GM13977 (cell line): ENCODE measurements around the gene RNF11.

Source experiments
- DNase-seq: peaks from one replicate; pipeline ENCODE4 v3.0.0; 2012; ENCODE audit warnings: low spot score
- in situ Hi-C: fragments of 300-500 bp; cut with MboI; formaldehyde crosslinking; loops from one replicate; pipeline ENCODE4 v1.12.0; 2022; ENCODE audit warnings: low sequenced_read_pairs, low pct_unique_long_range_greater_than_20kb, mixed read lengths, inconsistent platforms; ENCODE audit not compliant: unreplicated experiment
- TF ChIP-seq, protein P1 (sequence below): IDR thresholded peaks from 2 replicates; pipeline ENCODE4 v1.5.1; 2012; ENCODE audit warnings: mild to moderate bottlenecking, control low read depth; ENCODE audit not compliant: insufficient read depth; ENCODE audit errors: extremely low read depth, missing control alignments

RNF11 gene

DNA sequence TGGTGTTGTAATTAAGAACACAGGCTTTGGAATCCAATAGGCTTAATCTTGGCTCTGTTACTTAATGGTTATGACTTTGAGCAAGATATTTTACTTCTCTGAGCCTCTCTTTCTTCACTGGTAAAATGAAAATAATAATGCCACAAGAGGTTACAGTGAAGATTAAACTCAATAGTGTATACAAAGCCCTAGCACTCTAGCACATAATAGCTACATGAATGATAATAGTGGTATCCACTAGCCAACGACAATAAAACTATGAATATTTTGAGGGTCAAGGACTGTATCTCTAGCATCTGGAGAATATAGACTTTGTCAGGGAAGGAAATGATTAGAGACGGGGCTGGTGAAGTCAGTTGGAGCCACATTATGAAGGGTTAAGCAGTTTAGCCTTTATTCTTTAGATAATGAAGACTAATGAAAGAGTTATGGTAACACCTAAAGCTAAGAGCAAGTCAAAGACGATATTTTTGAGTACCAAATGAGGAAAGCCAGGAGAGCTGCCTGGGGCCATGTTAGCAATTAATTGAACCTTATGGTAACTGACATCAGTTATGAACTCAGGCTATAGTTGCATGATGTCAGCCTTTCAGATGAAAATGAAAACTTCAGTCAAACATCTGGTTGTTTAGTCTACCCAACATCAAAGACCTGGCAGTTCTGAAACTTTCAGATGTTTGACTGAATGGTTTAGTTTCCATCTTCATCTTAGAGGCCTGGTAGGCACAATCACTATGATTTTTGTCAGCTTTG, 32.8 kb upstream of the RNF11 start:
- in situ Hi-C loops: no loop called here
- TF ChIP-seq, protein P1, sequence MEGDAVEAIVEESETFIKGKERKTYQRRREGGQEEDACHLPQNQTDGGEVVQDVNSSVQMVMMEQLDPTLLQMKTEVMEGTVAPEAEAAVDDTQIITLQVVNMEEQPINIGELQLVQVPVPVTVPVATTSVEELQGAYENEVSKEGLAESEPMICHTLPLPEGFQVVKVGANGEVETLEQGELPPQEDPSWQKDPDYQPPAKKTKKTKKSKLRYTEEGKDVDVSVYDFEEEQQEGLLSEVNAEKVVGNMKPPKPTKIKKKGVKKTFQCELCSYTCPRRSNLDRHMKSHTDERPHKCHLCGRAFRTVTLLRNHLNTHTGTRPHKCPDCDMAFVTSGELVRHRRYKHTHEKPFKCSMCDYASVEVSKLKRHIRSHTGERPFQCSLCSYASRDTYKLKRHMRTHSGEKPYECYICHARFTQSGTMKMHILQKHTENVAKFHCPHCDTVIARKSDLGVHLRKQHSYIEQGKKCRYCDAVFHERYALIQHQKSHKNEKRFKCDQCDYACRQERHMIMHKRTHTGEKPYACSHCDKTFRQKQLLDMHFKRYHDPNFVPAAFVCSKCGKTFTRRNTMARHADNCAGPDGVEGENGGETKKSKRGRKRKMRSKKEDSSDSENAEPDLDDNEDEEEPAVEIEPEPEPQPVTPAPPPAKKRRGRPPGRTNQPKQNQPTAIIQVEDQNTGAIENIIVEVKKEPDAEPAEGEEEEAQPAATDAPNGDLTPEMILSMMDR: no peak
- DNase-seq: peak; percentile 65

DNA sequence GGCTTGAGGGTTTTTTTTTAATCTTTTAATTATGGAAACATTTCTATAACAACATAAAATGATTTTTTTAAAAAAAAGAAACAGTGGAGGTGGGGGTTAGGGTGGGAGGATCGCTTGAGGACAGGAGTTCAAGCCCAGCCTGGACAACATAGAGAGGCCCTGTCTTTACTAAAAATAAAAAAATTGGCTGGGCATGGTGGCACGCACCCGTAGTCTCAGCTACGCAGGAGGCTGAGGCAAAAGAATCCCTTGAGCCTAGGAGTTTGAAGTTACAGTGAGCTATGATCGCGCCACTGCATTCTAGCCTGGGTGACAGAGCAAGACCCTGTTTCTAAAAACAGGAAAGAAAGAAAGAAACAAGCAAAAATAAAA, 32.2 kb upstream of the RNF11 start:
- TF ChIP-seq, protein P1: no peak
- no peak for DNase-seq
- in situ Hi-C loops: no loop called here

DNA sequence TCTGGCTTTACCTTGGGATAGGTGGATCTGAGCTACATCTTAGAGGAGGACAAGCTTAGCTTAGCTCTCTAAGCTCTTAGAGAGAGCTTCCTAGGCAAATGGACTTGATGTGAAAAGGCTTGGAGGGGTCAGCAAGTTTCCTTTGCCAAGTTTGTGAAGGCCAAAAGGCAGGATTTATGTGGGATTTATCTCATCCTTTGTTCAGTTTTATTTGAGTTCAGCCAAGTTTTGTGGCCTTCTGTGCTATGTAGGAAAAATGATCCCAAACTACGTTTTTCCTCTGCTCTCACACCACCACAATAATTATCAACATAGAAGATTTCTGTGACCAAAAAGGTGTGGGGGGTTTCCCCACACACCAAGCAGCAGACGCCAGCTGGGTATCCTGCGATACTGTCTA, 26.0 kb upstream of the RNF11 start:
- TF ChIP-seq, protein P1: no peak
- no peak for DNase-seq
- in situ Hi-C loops: no loop called here

DNA sequence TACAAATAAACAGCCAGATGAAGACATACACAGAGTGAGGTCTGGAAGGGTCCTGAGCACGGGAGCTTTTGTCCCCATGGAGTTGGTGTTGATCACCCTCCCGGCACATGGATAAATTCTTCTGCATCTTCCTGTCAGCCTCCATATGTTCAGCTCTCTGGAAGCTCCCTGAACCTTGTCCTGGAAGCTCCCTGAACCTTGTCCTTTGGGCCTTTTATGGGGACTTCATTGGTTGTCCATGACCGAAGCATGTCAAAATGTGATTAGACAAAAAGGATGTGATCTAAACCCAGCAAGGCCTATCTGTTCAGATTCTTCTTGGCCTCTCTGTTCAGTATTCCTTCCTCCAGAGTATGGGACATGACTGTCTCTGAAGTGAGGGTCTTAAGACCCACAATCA, 25.4 kb upstream of the RNF11 start:
- TF ChIP-seq, protein P1: no peak
- in situ Hi-C loops: no loop called here
- DNase-seq: no peak

DNA sequence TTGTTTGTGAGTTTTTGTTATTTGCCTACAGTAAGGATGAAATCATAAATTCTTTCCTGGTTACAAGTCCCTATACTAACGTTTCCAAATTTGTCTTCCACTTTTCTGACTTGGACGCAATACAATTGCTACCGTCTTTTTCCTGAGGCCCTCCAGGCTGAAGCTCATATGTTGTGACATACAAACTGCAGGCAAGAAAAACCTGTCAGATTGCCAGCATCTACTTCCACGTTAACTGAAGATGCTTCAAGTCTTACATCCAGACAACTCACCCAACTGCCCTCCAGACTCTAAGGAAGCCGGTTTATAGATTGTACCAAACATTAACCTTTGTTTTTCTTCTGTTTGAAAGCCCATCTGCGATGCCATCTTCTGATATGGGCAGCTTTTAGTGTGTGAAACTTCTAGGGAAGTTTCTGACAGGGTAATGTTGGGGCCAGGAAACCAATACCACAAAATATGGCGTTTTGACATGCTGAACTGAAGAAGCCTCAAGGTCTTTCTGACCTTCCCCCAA, 21.4 kb upstream of the RNF11 start:
- TF ChIP-seq, protein P1: no peak
- in situ Hi-C loops: no loop called here
- no peak for DNase-seq

DNA sequence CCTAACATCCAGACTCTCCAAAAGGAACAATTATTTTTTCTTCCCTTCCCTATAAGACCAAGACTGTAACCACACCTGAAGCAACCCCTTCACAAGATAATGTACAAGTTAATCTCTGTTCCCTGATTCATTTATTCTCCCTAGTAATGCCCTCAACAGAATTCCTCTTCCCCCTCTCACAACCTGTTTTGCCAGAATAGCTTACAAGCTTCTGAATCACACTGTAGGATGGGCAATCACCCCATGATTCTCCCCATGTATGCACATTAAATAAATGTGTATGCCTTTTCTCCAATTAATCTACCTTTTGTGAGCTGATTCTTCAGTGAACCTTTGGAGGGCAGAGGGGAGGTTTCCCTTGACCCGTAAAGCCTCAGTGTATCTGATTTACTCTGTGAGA, 20.9 kb upstream of the RNF11 start:
- TF ChIP-seq, protein P1: no peak
- no peak for DNase-seq
- in situ Hi-C loops: no loop called here

DNA sequence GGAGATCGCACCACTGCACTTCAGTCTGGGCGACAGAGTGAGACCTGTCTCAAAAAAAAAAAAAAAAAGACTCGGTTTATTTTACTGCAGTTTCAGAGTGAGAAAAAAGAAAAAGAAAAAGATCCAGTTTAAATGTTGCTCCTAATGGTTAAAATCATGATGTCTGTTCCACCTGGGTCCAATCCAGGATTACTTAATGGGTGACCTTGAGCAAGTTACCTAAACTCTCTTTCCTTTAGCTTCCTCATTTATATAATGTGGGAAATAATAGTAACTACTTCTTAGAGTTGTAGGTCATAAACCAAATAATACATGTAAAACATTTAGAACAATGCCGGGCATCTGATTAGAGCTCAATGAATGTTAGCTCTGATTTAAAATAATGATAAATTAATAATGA, 19.4 kb upstream of the RNF11 start:
- TF ChIP-seq, protein P1: no peak
- DNase-seq: no peak
- in situ Hi-C loops: no loop called here
